GM18867 (cell line): ENCODE data around the gene VWA1.
A peak's percentile ranks its signal among the peaks of the same experiment; 100 is the strongest.
"Not testable (repeated sequence)": the region's sequence is repeated elsewhere in the genome, so short reads cannot be mapped to it uniquely, and the experiment has no call there.

Experiments
- ATAC-seq: cut with Tn5 transposase; IDR thresholded peaks from one replicate; pipeline ENCODE4 v1.9.1; 2021; ENCODE audit warnings: mild to moderate bottlenecking, moderate library complexity; ENCODE audit not compliant: unreplicated experiment

VWA1 gene

GRCh38 chr1:1434824-1435105, 725 bp upstream of the VWA1 start:
- ATAC-seq, result no peak

DNA sequence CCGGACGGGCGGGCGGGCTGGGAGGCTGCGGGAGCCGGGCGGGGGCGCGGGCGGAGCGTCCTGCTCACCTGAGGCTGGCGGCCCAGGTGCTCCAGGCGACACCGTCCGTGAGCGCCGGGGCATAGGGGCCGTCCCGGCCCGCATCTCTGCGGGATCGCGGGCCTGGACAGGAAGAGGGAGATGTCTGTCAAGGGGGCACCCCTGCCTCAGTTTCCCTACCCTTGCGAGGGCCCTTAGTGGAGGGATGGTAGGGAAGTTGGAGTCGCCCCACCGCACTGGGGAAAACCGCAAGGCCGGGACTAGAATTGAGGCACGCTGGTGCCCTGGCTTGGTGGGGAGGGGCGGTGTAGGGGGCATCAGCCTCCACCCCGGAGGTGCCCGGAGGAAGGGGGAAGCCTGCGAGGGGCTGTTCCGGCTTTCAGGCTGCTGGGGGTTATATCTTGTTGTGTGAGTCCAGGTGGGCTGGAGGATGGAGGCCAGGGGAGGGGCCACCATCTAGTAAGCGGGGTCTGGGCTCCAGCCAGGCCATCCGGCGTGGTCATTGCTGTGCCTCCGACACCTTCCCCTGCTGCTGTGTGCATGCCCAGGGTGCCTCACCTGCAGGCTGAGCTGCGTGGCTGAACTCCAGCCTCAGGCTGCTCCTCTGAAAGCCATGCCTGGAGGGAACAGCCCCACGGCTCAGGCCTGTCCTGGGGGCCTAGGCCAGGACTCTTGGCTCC, 580 bp downstream of the VWA1 start:
- ATAC-seq, result no peak

DNA sequence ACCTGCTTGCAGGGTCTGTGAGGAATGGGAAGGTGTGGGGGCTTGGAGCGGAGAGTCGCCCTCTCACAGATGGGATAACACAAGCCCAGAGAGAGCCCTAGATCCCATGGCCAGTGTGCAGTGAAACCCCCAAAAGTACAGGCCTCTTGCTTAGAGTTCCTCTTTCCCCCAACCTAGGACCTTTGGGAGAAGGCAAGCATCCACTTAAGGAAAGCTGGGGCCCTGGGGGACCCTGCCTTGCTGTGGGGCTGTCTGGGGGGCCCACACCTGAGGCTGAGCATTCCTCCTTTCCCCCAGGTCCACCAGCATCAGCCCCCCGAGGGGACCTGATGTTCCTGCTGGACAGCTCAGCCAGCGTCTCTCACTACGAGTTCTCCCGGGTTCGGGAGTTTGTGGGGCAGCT, 1.1 kb downstream of the VWA1 start:
- no peak for ATAC-seq

DNA sequence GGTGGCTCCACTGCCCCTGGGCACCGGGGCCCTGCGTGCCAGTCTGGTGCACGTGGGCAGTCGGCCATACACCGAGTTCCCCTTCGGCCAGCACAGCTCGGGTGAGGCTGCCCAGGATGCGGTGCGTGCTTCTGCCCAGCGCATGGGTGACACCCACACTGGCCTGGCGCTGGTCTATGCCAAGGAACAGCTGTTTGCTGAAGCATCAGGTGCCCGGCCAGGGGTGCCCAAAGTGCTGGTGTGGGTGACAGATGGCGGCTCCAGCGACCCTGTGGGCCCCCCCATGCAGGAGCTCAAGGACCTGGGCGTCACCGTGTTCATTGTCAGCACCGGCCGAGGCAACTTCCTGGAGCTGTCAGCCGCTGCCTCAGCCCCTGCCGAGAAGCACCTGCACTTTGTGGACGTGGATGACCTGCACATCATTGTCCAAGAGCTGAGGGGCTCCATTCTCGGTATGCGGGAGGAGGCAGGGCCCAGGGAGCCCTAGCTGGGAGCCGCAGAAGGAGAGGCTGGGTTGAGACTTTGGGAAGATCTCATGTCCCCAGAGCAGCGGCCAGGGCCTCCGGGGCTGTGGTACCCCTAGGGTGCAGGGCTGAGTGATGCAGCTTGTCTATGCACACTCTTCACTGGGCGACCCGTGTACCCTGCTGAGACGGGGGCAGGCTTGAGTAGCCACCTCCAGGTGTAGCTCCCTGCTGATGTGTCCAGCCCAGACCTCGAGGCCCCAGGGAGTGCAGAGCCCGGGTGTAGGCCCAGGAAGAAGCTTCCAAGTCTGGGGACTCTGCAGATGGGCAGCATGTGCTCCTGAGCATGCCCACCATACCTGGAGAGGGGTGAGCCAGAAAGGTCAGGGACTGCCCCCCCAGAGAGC, 1.8 kb downstream of the VWA1 start:
- no peak for ATAC-seq

GRCh38 chr1:1437904-1438376, 2.5 kb downstream of the VWA1 start:
- peak; percentile 54 for ATAC-seq

- no peak for ATAC-seq
Observed at GRCh38 chr1:1438531-1439381, 3.3 kb downstream of the VWA1 start.

DNA sequence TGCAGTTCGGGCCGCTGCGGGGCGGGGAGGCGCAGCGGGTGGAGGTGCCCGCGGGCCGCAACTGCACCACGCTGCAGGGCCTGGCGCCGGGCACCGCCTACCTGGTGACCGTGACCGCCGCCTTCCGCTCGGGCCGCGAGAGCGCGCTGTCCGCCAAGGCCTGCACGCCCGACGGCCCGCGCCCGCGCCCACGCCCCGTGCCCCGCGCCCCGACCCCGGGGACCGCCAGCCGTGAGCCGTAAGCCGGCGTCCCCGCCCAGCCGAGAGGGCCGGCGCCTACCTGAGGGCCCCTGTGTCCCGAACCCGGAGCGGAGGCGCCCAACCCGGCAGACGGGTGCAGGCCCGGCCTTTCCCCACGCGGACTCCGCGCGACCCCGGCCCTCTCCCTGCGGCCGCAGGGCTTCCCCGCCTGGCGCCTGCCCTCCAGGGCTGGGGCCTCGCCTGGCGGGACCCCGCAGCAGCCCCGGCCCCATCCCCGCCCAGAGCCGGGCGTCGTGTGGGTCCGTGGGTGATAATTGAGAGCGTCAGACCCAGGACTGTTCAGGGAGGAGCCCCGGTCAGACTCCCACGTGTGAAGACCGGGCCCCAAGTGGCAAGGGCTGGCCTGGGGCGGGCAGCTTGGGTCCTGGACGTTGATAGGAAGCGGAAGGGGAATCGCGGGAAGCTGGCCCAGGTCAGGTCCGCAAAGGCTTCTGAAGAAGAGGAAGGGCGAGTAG, 4.2 kb downstream of the VWA1 start:
- no peak for ATAC-seq

- ATAC-seq, result no peak
Observed at GRCh38 chr1:1440262-1441001, 4.9 kb downstream of the VWA1 start.

DNA sequence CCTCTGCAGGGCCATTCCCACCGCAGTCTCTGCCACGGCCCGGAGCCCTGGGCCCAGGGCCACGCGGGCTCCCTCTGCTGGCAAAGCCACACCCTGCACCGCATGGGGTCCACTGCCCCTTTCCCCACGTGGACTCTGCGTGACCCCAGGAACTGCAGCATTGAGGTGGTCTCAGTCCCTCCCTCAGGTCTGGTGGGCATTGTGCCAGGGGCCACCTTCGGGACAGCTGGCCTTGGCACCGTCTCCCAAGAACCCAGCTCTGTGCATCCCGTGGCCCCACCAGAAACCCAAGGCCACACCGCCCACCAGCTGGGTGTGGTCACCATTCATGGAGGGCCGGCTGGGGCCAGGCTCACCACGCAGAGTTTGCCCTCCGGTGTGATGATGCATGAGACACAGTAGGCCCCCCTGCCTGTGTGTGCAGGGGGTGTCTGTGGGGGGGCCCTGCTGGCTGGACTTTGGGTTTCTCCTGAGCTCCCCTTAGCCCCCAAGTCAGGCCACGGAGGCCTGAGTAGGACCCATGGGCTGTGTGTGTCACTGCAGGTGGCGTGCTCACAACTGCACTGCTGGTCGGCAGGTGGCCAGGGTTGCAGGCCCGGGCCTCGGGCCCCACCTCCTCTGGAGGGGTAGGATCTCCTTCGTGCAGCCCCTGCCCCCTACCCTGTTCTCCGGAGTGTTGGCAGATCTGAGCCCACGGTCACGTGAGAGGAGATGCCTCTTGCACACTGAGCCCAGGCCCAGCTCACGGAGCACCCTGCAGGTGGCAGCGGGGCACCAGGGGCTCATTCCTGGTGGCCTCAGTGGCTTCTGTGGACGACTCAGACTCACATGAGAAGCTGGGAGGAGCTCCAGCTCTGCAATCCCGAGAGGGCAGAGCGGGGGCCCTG, 5.8 kb downstream of the VWA1 start:
- no peak for ATAC-seq

DNA sequence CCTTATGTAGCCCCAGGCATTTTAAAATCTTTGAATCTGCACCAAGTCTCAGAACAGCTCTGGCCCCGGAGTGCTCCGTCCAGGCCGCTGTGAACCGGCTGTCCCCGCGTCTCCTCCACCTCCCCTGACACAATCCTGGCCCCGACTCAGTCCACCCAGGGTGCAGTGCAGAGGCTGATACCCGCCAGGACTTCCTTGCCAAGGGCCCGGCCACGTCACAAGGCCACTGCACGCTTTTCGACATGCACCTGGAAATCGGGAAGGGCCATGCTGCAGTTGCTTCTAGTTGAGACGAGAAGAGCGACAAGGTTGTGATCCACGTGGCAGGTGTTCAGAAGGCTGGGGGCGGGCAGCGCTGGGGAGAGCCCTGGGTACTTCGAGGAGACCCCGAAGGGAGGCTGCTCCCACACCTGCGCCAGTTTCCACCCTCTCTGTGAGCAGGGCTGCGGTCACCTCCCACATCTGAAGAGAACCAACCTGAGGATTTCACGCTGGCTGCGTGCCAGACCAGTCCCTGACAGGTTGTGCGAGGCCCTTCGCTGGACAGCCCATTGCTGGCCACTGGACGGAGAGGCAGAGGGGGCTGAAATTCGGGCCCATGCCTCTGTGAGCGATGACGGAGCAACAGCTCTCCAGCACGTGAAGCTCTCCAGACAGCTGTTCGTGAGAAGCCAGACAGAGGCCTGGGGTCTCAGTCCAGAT, 6.7 kb downstream of the VWA1 start:
- ATAC-seq, result no peak

DNA sequence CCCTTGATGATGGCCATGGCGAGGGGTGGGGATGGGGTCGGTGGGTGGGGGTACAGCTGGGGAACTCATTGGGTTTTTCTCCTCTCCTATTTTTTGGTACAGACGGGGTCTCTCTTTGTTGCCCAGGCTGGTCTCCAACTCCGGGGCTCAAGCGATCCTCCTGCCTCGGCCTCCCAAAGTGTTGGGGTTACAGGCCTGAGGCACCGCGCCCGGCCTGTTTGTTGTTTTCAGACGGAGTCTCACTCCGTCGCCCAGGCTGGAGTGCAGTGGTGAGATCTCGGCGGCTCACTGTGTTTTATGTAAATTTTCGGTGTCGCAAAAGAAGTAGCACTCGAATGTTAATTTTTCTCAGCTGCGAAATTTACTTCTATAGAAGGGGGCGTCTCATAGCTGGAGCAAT, 11.1 kb downstream of the VWA1 start:
- ATAC-seq, result not testable (repeated sequence)

DNA sequence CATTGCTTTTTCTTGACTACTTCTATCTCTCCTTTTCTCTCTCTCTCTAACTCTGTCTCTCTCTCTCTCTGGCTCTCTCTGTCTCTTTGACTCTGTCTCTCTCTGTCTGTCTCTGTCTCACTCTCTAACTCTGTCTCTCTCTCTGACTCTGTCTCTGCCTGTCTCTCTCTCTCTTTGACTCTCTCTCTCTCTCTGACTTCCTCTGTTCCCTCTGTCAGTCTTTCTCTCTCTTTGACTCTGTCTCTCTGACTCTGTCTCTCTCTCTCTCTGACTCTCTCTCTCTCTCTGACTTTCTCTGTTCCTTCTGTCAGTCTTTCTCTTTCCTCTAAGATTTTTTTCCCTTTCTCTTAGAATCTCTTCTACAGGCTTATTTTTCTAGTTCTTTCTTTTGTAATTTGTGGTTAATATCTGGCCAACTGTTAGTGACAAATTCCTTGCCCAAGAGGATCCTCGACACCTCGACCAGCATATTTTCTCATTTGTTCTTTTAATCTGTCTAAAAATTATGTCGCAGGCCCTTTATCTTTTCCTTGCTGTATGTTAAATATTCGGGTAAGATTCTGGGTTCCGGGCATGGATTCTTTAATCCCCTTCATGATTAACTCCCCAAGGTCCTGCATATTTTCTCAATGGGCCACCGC, 13.7 kb downstream of the VWA1 start, which contains the start of gene ATAD3C:
ATAD3C (plus strand) TSS at position 591 of the 641 bp plus-strand sequence. CDS start 995 bp downstream, outside the sequence.
- ATAC-seq, result no peak

- ATAC-seq, result not testable (repeated sequence)
Observed at GRCh38 chr1:1450616-1451015, 15.1 kb downstream of the VWA1 start.

- ATAC-seq, result no peak
Observed at GRCh38 chr1:1451696-1452364, 16.3 kb downstream of the VWA1 start.

DNA sequence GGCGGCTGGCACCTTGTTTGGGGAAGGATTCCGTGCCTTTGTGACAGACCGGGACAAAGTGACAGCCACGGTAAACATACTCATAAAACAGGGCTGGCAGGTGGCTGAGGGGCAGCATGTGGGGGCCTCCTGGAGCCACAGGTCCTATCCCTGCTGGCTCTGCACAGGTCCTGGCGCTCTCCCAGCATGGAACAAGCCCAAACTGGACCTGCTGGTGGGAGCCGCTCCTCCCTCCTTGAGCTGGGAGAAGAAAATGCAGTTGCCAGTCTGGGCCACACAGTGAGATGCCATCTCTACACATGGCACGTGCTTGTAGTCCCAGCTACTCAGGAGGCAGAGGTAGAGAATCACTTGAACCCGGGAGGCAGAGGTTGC, 16.9 kb downstream of the VWA1 start:
- ATAC-seq, result not testable (repeated sequence)

DNA sequence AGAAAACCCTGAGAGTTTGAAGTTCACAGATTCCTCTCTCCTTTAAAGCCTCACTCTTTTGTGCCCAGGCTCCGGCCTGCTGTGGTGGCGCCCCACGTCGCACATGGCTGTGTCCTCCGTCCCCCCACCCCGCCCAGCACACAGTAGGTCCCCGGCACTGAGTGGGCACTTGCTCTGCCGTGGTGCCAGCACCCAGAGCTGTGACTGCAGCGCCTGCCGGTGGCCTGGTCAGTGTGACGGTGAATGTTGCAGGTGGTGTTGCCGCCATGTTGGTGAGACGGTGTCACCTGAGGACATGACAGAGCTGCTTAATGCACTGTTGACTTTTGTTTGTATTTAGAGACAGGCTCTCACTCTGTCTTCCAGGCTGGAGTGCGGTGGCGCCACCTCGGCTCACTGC, 17.4 kb downstream of the VWA1 start:
- ATAC-seq, result no peak

DNA sequence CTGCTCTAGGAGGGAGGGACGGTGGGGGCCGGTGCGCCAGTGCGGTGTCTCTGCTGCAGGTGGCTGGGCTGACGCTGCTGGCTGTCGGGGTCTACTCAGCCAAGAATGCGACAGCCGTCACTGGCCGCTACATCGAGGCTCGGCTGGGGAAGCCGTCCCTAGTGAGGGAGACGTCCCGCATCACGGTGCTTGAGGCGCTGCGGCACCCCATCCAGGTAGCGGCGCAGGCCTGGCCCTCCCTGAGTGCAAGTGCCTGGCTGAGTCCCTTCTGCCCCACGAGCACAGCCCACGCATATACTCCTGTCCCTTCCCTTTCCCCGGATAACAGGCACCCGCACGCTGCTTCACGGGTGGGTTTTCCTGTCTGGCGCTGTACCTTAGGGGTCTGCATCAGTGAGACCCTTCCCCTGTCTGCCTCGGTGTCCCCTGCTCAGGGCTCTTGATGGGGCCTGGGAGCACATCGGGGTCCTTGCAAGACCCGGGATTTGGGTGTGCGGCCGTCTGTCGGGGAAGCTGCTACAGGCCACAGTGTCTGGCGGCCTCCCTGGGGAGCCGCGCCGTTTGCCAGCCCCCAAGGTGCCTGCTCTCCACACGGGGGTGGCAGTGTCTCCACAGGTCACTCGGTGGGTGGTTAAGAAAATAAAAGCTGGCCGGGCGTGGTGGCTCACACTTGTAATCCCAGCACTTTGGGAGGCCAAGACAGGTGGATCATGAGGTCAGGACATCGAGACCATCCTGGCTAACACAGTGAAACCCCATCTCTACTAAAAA, 19.0 kb downstream of the VWA1 start:
- ATAC-seq, result not testable (repeated sequence)
